Measurements from ENCODE around the gene GATA6.

- TF ChIP-seq IRF4 (IDR thresholded peaks at IDR 0.05; ENCODE audit: low read depth, low read length) (no peak), TCF3 (IDR thresholded peaks at IDR 0.05; ENCODE audit: borderline replicate concordance, insufficient read depth, low read depth, low read length) (no peak), SUZ12 (IDR thresholded peaks at IDR 0.05; ENCODE audit: unreplicated experiment) (no peak), CTCF (IDR thresholded peaks at IDR 0.05 in 2 of 3, conservative IDR thresholded peaks at IDR 0.05 in 1 of 3; ENCODE audit: control insufficient read depth in 2 of 3, extremely low read depth in 1 of 3, insufficient read depth in 1 of 3, low read depth in 3 of 3, low read length in 3 of 3) (no peak), POLR2A (IDR thresholded peaks at IDR 0.05; ENCODE audit: low read depth, low read length) (no peak), SP1 (IDR thresholded peaks at IDR 0.05; ENCODE audit: low read depth, low read length) (no peak), USF2 (IDR thresholded peaks at IDR 0.05; ENCODE audit: borderline replicate concordance, low read depth, low read length) (no peak), JUND (IDR thresholded peaks at IDR 0.05; ENCODE audit: low read depth, low read length) (no peak), MYC (IDR thresholded peaks at IDR 0.05; ENCODE audit: insufficient read depth, insufficient read length, insufficient replicate concordance, low read length, severe bottlenecking) (no peak)
- TF ChIP-seq, protein P1, sequence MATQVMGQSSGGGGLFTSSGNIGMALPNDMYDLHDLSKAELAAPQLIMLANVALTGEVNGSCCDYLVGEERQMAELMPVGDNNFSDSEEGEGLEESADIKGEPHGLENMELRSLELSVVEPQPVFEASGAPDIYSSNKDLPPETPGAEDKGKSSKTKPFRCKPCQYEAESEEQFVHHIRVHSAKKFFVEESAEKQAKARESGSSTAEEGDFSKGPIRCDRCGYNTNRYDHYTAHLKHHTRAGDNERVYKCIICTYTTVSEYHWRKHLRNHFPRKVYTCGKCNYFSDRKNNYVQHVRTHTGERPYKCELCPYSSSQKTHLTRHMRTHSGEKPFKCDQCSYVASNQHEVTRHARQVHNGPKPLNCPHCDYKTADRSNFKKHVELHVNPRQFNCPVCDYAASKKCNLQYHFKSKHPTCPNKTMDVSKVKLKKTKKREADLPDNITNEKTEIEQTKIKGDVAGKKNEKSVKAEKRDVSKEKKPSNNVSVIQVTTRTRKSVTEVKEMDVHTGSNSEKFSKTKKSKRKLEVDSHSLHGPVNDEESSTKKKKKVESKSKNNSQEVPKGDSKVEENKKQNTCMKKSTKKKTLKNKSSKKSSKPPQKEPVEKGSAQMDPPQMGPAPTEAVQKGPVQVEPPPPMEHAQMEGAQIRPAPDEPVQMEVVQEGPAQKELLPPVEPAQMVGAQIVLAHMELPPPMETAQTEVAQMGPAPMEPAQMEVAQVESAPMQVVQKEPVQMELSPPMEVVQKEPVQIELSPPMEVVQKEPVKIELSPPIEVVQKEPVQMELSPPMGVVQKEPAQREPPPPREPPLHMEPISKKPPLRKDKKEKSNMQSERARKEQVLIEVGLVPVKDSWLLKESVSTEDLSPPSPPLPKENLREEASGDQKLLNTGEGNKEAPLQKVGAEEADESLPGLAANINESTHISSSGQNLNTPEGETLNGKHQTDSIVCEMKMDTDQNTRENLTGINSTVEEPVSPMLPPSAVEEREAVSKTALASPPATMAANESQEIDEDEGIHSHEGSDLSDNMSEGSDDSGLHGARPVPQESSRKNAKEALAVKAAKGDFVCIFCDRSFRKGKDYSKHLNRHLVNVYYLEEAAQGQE (IDR thresholded peaks at IDR 0.05; ENCODE audit: low read depth, low read length): no peak
- TF ChIP-seq, protein P2, sequence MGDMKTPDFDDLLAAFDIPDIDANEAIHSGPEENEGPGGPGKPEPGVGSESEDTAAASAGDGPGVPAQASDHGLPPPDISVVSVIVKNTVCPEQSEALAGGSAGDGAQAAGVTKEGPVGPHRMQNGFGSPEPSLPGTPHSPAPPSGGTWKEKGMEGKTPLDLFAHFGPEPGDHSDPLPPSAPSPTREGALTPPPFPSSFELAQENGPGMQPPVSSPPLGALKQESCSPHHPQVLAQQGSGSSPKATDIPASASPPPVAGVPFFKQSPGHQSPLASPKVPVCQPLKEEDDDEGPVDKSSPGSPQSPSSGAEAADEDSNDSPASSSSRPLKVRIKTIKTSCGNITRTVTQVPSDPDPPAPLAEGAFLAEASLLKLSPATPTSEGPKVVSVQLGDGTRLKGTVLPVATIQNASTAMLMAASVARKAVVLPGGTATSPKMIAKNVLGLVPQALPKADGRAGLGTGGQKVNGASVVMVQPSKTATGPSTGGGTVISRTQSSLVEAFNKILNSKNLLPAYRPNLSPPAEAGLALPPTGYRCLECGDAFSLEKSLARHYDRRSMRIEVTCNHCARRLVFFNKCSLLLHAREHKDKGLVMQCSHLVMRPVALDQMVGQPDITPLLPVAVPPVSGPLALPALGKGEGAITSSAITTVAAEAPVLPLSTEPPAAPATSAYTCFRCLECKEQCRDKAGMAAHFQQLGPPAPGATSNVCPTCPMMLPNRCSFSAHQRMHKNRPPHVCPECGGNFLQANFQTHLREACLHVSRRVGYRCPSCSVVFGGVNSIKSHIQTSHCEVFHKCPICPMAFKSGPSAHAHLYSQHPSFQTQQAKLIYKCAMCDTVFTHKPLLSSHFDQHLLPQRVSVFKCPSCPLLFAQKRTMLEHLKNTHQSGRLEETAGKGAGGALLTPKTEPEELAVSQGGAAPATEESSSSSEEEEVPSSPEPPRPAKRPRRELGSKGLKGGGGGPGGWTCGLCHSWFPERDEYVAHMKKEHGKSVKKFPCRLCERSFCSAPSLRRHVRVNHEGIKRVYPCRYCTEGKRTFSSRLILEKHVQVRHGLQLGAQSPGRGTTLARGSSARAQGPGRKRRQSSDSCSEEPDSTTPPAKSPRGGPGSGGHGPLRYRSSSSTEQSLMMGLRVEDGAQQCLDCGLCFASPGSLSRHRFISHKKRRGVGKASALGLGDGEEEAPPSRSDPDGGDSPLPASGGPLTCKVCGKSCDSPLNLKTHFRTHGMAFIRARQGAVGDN (IDR thresholded peaks at IDR 0.05): no peak
Observed at GRCh38 chr18:22136395-22136794, 33.0 kb upstream of the GATA6 start.

Data from GM12878 (cell line).